Activated T-cell treated with anti-CD3 and anti-CD28 coated beads, Interleukin-2, amount 50 U/mL, for 48 hours (primary cell): ENCODE results near the gene IZUMO2.
"Not testable (repeated sequence)": the region's sequence is repeated elsewhere in the genome, so short reads cannot be mapped to it uniquely, and the experiment has no call there.

Experiments
- DNase-seq, 2 experiments: peaks; one replicate each; pipeline ENCODE4 v3.0.0-alpha.2; 2020

Gene IZUMO2

GRCh38 chr19:50134777-50135719 is 28.0 kb downstream of the IZUMO2 start:
- DNase-seq = not testable (repeated sequence)

- not testable (repeated sequence) for DNase-seq
Measured at GRCh38 chr19:50133518-50134492, 29.3 kb downstream of the IZUMO2 start.

GRCh38 chr19:50104012-50104411 is 59.1 kb downstream of the IZUMO2 start:
- not testable (repeated sequence) for DNase-seq

- DNase-seq = not testable (repeated sequence)
Measured at GRCh38 chr19:50103405-50103804, 59.7 kb downstream of the IZUMO2 start.
